GM12878 (cell line): ENCODE data around the gene LSM7. TPM values are rescaled to one million over a fixed set of nuclear protein-coding genes. Genes with fewer than 3 reads are reported as not detected.

Experiments used
- ATAC-seq: fragments of 200-7000 bp; cut with Tn5 transposase; 3 replicates; pipeline ENCODE4 v1.9.1; 2020; ENCODE audit warnings: mild to moderate bottlenecking, moderate library complexity
- BruUV-seq: library from RNA; stranded (reverse); fragments of 400-500 nt; replicated peaks from 2 replicates; lab custom pipeline; 2021; lab: Mats Ljungman, UMichigan
- CTCF ChIA-PET: fragments of 300-600 bp; sonication (Branson Sonifier 250); formaldehyde crosslinking; extraction: SDS; loops from one replicate; lab custom pipeline; 2021; ENCODE audit warnings: inconsistent platforms; lab: Yijun Ruan, JAX
- POLR2A ChIA-PET: fragments of 350-600 bp; formaldehyde crosslinking; extraction: SDS; loops from one replicate; lab custom pipeline; 2021; ENCODE audit warnings: inconsistent platforms; lab: Charles Lee
- RAD21 ChIA-PET: fragments of 300-600 bp; sonication (Branson Sonifier 250); formaldehyde crosslinking; loops from one replicate; lab custom pipeline; 2023; ENCODE audit warnings: antibody characterized with exemption; ENCODE audit not compliant: unreplicated experiment; lab: Charles Lee
- SMC1A ChIA-PET: fragments of 300-600 bp; sonication (Branson Sonifier 250); formaldehyde crosslinking; loops from one replicate; lab custom pipeline; 2023; ENCODE audit not compliant: unreplicated experiment, uncharacterized antibody; lab: Charles Lee
- DNase-seq: peaks from one replicate; pipeline ENCODE4 v3.0.0-alpha.2; 2011; ENCODE audit warnings: low read depth, low spot score
- FAIRE-seq: peaks from 3 replicates; lab custom pipeline; 2011; peaks lifted over from hg19 to GRCh38; lab: Jason Lieb, UNC
- H2AFZ ChIP-seq: 2 replicates; pipeline ENCODE4 v1.6.0; 2011; ENCODE audit warnings: low read depth, low read length, control low read depth; ENCODE audit not compliant: control insufficient read depth
- H3K27ac ChIP-seq: 2 replicates; pipeline ENCODE4 v1.5.1; 2011; ENCODE audit warnings: control low read depth; ENCODE audit not compliant: control insufficient read depth, insufficient read depth
- H3K27me3 ChIP-seq, 2 experiments: replicated peaks in 1 of 2; 2 replicates each; pipeline versions ENCODE4 v1.6.0 to v1.6.1; 2011; ENCODE audit warnings: low read length in 1 of 2; ENCODE audit not compliant: control insufficient read depth in 2 of 2, insufficient read depth in 2 of 2
- H3K36me3 ChIP-seq, 2 experiments: 2 replicates each; pipeline ENCODE4 v1.5.1; 2011; ENCODE audit warnings: low read length in 1 of 2; ENCODE audit not compliant: control insufficient read depth in 2 of 2, insufficient read depth in 2 of 2
- H3K4me1 ChIP-seq: 2 replicates; pipeline ENCODE4 v1.6.1; 2011; ENCODE audit warnings: mild to moderate bottlenecking, low read length, moderate library complexity, mixed read lengths; ENCODE audit not compliant: control insufficient read depth, insufficient read depth
- H3K4me2 ChIP-seq: 2 replicates; pipeline ENCODE4 v1.6.0; 2011; ENCODE audit warnings: control low read depth; ENCODE audit not compliant: control insufficient read depth, insufficient read depth
- H3K4me3 ChIP-seq: fragments of 200-600 bp; sonication (generic); 2 replicates; pipeline ENCODE4 v1.5.1; 2016
- H3K79me2 ChIP-seq: 2 replicates; pipeline ENCODE4 v1.6.0; 2011; ENCODE audit warnings: low read length; ENCODE audit not compliant: control insufficient read depth, insufficient read depth
- H3K9ac ChIP-seq: 2 replicates; pipeline ENCODE4 v1.8.0; 2011; ENCODE audit warnings: low read length, control low read depth, mixed read lengths; ENCODE audit not compliant: control insufficient read depth, insufficient read depth
- H3K9me3 ChIP-seq: replicated peaks from 3 replicates; pipeline ENCODE4 v1.5.1; 2011; ENCODE audit warnings: mild to moderate bottlenecking, low read length; ENCODE audit not compliant: control insufficient read depth, insufficient read depth
- H4K20me1 ChIP-seq: 2 replicates; pipeline ENCODE4 v1.6.0; 2011; ENCODE audit not compliant: control insufficient read depth, insufficient read depth
- CTCF ChIP-seq, 3 experiments: IDR thresholded peaks in 2 of 3; conservative IDR thresholded peaks in 1 of 3; 2 replicates each; pipeline ENCODE4 v1.5.1; 2011; ENCODE audit warnings: low read depth in 3 of 3, low read length in 3 of 3, mild to moderate bottlenecking in 3 of 3, control low read depth in 2 of 3, moderate library complexity in 2 of 3, inconsistent platforms in 1 of 3, mixed read lengths in 1 of 3; ENCODE audit not compliant: control insufficient read depth in 2 of 3, insufficient read depth in 1 of 3; ENCODE audit errors: extremely low read depth in 1 of 3
- IRF4 ChIP-seq: IDR thresholded peaks from 2 replicates; pipeline ENCODE4 v1.6.1; 2011; ENCODE audit warnings: low read depth, low read length
- IRF5 ChIP-seq: fragments of 450-650 bp; IDR thresholded peaks from 2 replicates; pipeline ENCODE4 v1.6.1; 2017; ENCODE audit warnings: borderline replicate concordance
- KDM1A ChIP-seq: fragments of 200-600 bp; sonication (generic); IDR thresholded peaks from 2 replicates; pipeline ENCODE4 v1.6.1; 2016; ENCODE audit warnings: borderline replicate concordance
- MYC ChIP-seq: IDR thresholded peaks from 2 replicates; pipeline ENCODE4 v1.6.1; 2011; ENCODE audit warnings: mild to moderate bottlenecking, low read length, moderate library complexity, inconsistent platforms; ENCODE audit not compliant: insufficient read depth, insufficient replicate concordance, insufficient read length, severe bottlenecking
- RCOR1 ChIP-seq: conservative IDR thresholded peaks from 2 replicates; pipeline ENCODE4 v1.6.1; 2012; ENCODE audit warnings: low read depth, low read length, improper control_type of control experiment
- REST ChIP-seq: IDR thresholded peaks from 2 replicates; pipeline ENCODE4 v1.6.1; 2012; ENCODE audit warnings: mild to moderate bottlenecking, low read depth, low read length
- USF1 ChIP-seq: IDR thresholded peaks from 2 replicates; pipeline ENCODE4 v1.6.1; 2011; ENCODE audit warnings: borderline replicate concordance, low read depth, mild to moderate bottlenecking, moderate library complexity, mixed read lengths, low read length; ENCODE audit not compliant: insufficient read depth; ENCODE audit errors: extremely low read length
- ZBTB11 ChIP-seq: fragments of 450-650 bp; formaldehyde crosslinking; IDR thresholded peaks from 2 replicates; pipeline ENCODE4 v1.5.0; 2022; ENCODE audit warnings: mild to moderate bottlenecking, missing genetic modification characterization
- ZSCAN29 ChIP-seq: fragments of 450-650 bp; IDR thresholded peaks from 2 replicates; pipeline ENCODE4 v1.6.1; 2017; ENCODE audit warnings: mild to moderate bottlenecking, moderate library complexity
- WGBS: methylation state at CpG from one replicate; pipeline ENCODE4 v1.1.6; 2016; ENCODE audit warnings: low lambda C conversion rate; ENCODE audit not compliant: insufficient replicate concordance, insufficient coverage; ENCODE audit errors: missing lambda C conversion rate; 5-methylcytosine and 5-hydroxymethylcytosine counted together
- in situ Hi-C: fragments of 300-500 bp; cut with MboI; formaldehyde crosslinking; loops from 9 replicates; pipeline ENCODE4 v1.14.3; 2018; ENCODE audit warnings: mixed read lengths
- intact Hi-C: fragments of 100-400 bp; cut with micrococcal nuclease; formaldehyde crosslinking; loops from one replicate; pipeline ENCODE4 v1.14.2; 2022; ENCODE audit not compliant: unreplicated experiment
- polyA plus RNA-seq, 11 experiments: library from polyadenylated mRNA; depleted of rRNA in 4 of 11; unstranded in 6 of 11; stranded (reverse) in 5 of 11; fragments of >200 nt; fragmentation: Nextera tagmentation in 4 of 11; fragmentation: Illumina TruSeq in 1 of 11; extraction: Ambion mirVana in 4 of 11; extraction: Trizol in 1 of 11; gene quantifications; 1 replicate in 1 of 11; 2 replicates in 10 of 11; pipeline versions ENCODE4 v1.2.1 to v1.2.3, GENCODE V29; 2011 to 2016; ENCODE audit warnings: inconsistent platforms in 2 of 11, missing spikeins in 2 of 11, low read depth in 1 of 11
- total RNA-seq, 4 experiments: library from RNA; depleted of rRNA in 3 of 4; stranded (reverse); fragments of >200 nt in 3 of 4; fragmentation: Illumina TruSeq in 1 of 4; extraction: Trizol in 1 of 4; gene quantifications; 2 replicates each; pipeline versions ENCODE4 v1.2.1 to v1.2.3, GENCODE V29; 2013 to 2021

LSM7 gene
- total and polyA plus RNA-seq, 10 of the 15 experiments (the other 5 are each of a cell fraction or from before 2014, with no cell fraction given), result 24.4 to 424 (median 217) TPM

GRCh38 chr19:2317300-2317699 lies 11.1 kb downstream of the LSM7 start:
- H3K79me2 ChIP-seq, result no peaks in the 10 kb centered on the region
- H2AFZ ChIP-seq, result no peak overlapping the region
- no peak for DNase-seq
- no peak overlapping the region for H3K9ac ChIP-seq
- H3K27ac ChIP-seq, result no peak overlapping the region
- intact Hi-C loops, result no loop called here
- no peak overlapping the region for H3K4me2 ChIP-seq
- H3K36me3 ChIP-seq, result peaks cover 0 to 4% of the 10 kb centered on the region in 2 experiments; a peak in 2 of 4 replicates
- SMC1A ChIA-PET, result interaction anchor here (1.2 to 1.5 kb wide), 2 partner anchors 28 to 297 kb away, joined by 3 read pairs; no protein-coding TSS in a partner anchor
- WGBS, result 87% methylated on average over 13 of the region's 13 CpGs
- no peak overlapping the region for H3K4me3 ChIP-seq
- CTCF ChIA-PET, result interaction anchor here (1.1 to 2.8 kb wide), 4 partner anchors 11 to 82 kb away, joined by 3 to 11 read pairs (median 6); partner anchors contain the start of genes LSM7 and SPPL2B
- RAD21 ChIA-PET, result interaction anchor here (1.5 to 1.9 kb wide), 2 partner anchors 28 to 162 kb away, joined by 4 to 5 read pairs; no protein-coding TSS in a partner anchor
- H4K20me1 ChIP-seq, result no peaks in the 10 kb centered on the region
- in situ Hi-C loops, result loop anchor here (5.0 kb wide), 1 partner anchor 85 kb away; no protein-coding TSS in a partner anchor
- no peak for ATAC-seq
- no peaks in the 10 kb centered on the region for H3K27me3 ChIP-seq
- H3K9me3 ChIP-seq, result peaks cover 6% of the 10 kb centered on the region; the same call in 1 of the 3 replicates
- H3K4me1 ChIP-seq, result peaks cover 3% of the 10 kb centered on the region; the same call in 1 of the 2 replicates
- BruUV-seq, result no TSS peak
- POLR2A ChIA-PET, result interaction anchor here (1.1 to 1.3 kb wide), 2 partner anchors 9 to 10 kb away, joined by 3 read pairs; no protein-coding TSS in a partner anchor
- no peak for FAIRE-seq
- TF ChIP-seq IRF5 (no peak), REST (no peak), IRF4 (no peak), RCOR1 (no peak), CTCF (IDR thresholded peaks at IDR 0.05 in 2 of 3, conservative IDR thresholded peaks at IDR 0.05 in 1 of 3; ENCODE audit: control insufficient read depth in 2 of 3, extremely low read depth in 1 of 3, insufficient read depth in 1 of 3, low read depth in 3 of 3, low read length in 3 of 3) (no peak), ZBTB11 (no peak), USF1 (no peak), KDM1A (no peak), ZSCAN29 (no peak), MYC (no peak)
